ENCODE measurements around the gene PAK5.

The PAK5 gene

DNA sequence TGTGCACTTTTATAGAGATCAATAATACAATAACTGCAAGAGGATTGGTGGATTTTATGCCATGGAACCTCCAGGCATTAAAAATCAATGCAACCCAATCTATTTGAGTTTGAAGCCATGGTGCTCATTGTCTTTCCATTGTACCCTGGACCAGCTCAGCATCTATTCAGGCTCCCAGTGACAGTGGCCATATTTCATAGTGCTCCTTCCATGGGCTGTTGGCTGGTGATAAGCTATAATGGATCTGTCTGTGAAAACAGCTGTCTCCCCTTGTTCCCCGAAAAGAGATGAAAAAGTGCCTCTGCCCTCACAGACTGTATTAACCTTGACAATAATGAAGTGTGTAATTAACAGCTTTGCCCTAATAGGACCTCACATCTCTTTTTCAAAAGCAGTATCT is 250.2 kb downstream of the PAK5 start:
- TF ChIP-seq, protein P1, sequence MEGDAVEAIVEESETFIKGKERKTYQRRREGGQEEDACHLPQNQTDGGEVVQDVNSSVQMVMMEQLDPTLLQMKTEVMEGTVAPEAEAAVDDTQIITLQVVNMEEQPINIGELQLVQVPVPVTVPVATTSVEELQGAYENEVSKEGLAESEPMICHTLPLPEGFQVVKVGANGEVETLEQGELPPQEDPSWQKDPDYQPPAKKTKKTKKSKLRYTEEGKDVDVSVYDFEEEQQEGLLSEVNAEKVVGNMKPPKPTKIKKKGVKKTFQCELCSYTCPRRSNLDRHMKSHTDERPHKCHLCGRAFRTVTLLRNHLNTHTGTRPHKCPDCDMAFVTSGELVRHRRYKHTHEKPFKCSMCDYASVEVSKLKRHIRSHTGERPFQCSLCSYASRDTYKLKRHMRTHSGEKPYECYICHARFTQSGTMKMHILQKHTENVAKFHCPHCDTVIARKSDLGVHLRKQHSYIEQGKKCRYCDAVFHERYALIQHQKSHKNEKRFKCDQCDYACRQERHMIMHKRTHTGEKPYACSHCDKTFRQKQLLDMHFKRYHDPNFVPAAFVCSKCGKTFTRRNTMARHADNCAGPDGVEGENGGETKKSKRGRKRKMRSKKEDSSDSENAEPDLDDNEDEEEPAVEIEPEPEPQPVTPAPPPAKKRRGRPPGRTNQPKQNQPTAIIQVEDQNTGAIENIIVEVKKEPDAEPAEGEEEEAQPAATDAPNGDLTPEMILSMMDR (IDR thresholded peaks at IDR 0.05): no peak

DNA sequence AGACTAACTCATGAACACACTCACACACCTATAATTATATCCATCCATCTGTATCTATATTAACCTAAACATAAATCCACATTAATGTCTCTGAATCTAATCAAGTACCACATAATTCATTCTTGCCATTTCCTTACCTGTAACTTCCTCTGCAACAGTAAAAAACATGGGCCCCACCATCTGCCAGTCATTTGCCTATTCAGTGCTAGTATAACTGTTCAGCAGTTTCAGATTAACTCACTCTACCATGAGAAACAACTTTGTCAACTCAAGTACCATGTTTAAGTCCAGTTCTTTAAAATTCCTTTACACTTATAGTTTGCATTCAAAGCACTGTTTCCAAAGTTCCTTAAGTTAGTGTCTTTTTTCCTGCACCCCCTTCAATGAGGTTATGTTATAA is 255.7 kb downstream of the PAK5 start:
- TF ChIP-seq, protein P1 (IDR thresholded peaks at IDR 0.05): no peak

DNA sequence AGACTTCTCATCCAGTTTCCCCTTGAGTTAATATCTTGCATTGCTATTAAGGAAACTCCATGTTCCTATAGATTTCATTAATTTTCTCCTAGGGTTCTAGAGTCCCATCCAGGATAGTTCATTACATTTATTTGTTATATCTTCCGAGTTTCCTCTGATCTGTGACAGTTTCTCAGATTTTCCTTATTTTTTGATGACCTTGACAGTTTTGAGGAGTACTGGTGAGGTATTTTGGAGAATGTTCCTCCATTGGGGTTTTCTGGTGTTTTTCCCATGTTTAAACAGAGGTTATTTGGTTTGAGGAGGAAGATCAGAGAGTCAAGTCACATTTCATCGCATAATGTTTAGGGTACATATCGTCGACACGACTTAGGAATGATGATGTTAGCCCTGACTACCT is 256.7 kb downstream of the PAK5 start:
- TF ChIP-seq, protein P1 (IDR thresholded peaks at IDR 0.05): no peak

DNA sequence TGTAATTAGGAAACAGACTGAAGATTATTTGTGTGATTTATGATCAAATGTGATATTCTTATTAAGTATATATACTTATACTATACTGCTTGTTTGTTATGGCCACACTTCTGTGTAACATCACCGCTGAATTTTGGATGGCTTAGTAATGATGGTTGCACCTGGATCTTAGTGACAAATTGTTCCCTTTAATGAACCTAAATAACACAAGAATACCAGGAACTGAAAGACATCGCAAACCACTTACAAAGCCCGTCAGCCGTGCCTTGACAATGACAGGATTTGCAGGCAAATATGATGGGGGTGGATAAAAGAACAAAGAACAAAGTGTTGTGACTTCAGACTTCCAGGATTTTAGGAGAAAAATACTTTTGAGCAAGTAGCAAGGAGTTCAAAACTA is 257.4 kb downstream of the PAK5 start:
- TF ChIP-seq, protein P1 (IDR thresholded peaks at IDR 0.05): no peak

DNA sequence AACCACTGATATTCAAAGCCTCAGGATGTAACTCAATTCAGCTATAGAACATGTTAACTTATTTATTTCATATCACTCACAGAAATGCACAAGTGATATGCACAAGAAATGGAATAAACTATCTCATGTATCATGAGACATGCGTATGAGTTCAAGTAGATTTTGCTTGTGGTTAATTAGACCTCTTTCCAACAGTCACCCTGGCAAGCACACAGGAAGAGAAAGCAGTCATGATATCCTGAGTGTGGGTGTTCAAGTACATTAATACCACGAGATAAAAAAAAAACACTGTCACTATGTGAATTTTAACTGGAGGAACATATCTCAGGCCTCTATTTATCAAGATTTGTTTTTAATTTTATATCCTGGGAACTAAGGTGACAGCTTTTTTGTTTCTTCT is 260.3 kb downstream of the PAK5 start:
- TF ChIP-seq, protein P1 (IDR thresholded peaks at IDR 0.05): no peak

DNA sequence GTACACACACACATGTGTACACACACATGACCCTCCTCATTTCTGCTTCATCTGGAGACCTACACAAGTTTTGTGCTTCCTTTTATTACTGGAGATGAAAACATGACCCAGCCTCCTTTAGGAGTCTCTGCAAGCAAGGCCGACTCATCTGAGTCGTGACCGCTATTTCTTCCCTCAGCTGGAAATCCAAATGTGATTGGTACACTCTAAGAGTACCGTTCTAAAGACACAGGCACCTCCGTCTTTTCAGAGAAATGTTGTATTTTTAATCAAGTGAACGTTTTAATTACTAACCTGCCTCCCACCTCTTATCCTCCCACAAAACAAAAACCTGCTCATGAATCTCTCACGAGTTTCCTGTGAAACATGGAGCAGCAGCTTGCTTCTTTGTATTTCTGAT is 261.5 kb downstream of the PAK5 start:
- TF ChIP-seq, protein P1 (IDR thresholded peaks at IDR 0.05): no peak

DNA sequence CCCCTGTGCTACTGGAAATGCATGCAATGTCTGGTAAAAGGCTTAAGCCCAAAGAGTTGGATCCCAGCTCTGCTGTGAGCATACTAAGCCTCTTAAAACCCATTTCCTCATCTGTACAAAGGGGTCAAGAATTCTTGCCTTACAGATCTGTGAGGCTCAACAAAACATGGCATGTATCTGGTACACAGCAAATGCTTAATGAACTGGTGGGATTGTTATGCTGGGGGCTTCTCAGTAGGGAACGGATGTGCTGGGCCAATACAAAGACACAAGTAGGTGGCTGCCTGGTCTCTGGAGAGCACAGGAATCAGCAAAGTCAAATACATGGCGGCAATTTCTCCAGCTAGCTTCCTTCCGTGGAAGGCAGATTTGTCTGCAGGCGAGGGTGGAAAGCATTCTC is 262.2 kb downstream of the PAK5 start:
- TF ChIP-seq, protein P1 (IDR thresholded peaks at IDR 0.05): no peak

DNA sequence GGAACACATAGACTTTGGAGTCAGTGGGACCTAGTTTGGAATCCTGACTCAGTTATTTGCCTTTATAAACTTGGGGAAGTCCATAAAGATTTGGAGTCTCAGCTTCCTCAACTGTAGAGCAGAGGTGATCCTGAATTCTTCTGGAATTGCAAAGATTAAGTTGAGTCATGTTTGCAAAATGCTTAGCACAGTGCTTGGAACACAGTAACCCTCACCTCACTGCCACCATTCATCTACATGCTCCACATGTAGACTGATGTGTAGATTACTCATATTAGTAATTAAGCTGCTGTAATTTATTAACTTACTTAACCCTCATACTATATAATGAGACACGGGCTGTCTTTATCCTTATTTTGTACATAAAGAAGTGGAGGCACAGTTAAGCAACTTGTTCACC is 263.0 kb downstream of the PAK5 start:
- TF ChIP-seq, protein P1 (IDR thresholded peaks at IDR 0.05): no peak

Data from LNCAP (cell line).